ENCODE results near the gene ST6GAL1. TPM values are rescaled to one million over a fixed set of nuclear protein-coding genes. Genes with fewer than 3 reads are reported as not detected.

ST6GAL1 gene
- total and polyA plus RNA-seq, 2 of the 4 experiments (the other 2 are of a cell fraction), result 1.4 to 2.9 TPM

DNA sequence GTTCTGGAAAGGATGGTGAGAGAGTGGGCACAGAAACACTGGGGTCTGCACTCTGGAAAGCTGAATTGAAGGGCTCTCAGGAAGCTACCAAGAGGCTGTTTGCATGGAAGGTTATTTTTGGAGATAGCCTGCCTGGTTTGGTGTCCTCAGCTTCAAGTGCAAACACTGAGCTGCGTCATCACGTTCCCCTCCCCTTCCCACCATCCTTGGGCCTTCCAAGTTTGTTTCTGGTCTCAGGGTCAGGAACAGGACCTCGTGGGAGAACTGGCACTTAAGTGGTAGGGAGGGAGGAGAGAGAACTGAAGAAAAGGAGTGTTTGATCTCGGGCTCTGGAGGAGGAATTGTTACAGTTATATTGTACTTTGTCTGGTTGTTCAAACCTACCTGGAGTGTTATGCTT is 10.6 kb downstream of the ST6GAL1 start:
- no peak for TF ChIP-seq POLR2A (IDR thresholded peaks at IDR 0.05; ENCODE audit: low read depth, low read length)
- TF ChIP-seq FOS (IDR thresholded peaks at IDR 0.05; ENCODE audit: low read depth, low read length), result no peak
- TF ChIP-seq, protein P1, sequence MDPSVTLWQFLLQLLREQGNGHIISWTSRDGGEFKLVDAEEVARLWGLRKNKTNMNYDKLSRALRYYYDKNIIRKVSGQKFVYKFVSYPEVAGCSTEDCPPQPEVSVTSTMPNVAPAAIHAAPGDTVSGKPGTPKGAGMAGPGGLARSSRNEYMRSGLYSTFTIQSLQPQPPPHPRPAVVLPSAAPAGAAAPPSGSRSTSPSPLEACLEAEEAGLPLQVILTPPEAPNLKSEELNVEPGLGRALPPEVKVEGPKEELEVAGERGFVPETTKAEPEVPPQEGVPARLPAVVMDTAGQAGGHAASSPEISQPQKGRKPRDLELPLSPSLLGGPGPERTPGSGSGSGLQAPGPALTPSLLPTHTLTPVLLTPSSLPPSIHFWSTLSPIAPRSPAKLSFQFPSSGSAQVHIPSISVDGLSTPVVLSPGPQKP (IDR thresholded peaks at IDR 0.05; ENCODE audit: borderline replicate concordance, low read depth, low read length), result no peak
- TF ChIP-seq MAFK (IDR thresholded peaks at IDR 0.05; ENCODE audit: low read depth, low read length), result no peak
- TF ChIP-seq MAZ (IDR thresholded peaks at IDR 0.05; ENCODE audit: borderline replicate concordance, low read depth, low read length), result no peak
- TF ChIP-seq, protein P2, sequence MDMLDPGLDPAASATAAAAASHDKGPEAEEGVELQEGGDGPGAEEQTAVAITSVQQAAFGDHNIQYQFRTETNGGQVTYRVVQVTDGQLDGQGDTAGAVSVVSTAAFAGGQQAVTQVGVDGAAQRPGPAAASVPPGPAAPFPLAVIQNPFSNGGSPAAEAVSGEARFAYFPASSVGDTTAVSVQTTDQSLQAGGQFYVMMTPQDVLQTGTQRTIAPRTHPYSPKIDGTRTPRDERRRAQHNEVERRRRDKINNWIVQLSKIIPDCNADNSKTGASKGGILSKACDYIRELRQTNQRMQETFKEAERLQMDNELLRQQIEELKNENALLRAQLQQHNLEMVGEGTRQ (IDR thresholded peaks at IDR 0.05; ENCODE audit: low read depth, low read length), result no peak
- TF ChIP-seq RFX5 (IDR thresholded peaks at IDR 0.05; ENCODE audit: low read depth, low read length), result no peak
- TF ChIP-seq, protein P3, sequence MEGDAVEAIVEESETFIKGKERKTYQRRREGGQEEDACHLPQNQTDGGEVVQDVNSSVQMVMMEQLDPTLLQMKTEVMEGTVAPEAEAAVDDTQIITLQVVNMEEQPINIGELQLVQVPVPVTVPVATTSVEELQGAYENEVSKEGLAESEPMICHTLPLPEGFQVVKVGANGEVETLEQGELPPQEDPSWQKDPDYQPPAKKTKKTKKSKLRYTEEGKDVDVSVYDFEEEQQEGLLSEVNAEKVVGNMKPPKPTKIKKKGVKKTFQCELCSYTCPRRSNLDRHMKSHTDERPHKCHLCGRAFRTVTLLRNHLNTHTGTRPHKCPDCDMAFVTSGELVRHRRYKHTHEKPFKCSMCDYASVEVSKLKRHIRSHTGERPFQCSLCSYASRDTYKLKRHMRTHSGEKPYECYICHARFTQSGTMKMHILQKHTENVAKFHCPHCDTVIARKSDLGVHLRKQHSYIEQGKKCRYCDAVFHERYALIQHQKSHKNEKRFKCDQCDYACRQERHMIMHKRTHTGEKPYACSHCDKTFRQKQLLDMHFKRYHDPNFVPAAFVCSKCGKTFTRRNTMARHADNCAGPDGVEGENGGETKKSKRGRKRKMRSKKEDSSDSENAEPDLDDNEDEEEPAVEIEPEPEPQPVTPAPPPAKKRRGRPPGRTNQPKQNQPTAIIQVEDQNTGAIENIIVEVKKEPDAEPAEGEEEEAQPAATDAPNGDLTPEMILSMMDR (conservative IDR thresholded peaks at IDR 0.05; ENCODE audit: low read depth, low read length), result no peak
- no peak for TF ChIP-seq BHLHE40 (IDR thresholded peaks at IDR 0.05; ENCODE audit: low read depth, low read length)
- TF ChIP-seq RCOR1 (IDR thresholded peaks at IDR 0.05; ENCODE audit: insufficient replicate concordance, low read length), result no peak
- no peak for TF ChIP-seq NFE2L2 (IDR thresholded peaks at IDR 0.05; ENCODE audit: low read depth, low read length)
- TF ChIP-seq RAD21 (IDR thresholded peaks at IDR 0.05; ENCODE audit: low read length), result no peak
- H4K5ac ChIP-seq (ENCODE audit: low read depth, low read length), result no peak overlapping the region
- H3K4me1 ChIP-seq (ENCODE audit: control insufficient read depth, insufficient read depth, low read length), result peaks cover 2% of the 10 kb centered on the region; the same call in 1 of the 2 replicates
- no peak overlapping the region for H3K9ac ChIP-seq (ENCODE audit: low read depth, low read length)
- H2AFZ ChIP-seq (replicated peaks; ENCODE audit: low read length, poor library complexity), result peak overlapping the region; percentile 46
- H2BK5ac ChIP-seq (ENCODE audit: low read depth, low read length, poor library complexity, severe bottlenecking), result no peak overlapping the region
- POLR2A ChIA-PET (ENCODE audit: unreplicated experiment), result no interaction called here
- no peak overlapping the region for H3K27ac ChIP-seq (ENCODE audit: insufficient read depth, low read length)
- H3K36me3 ChIP-seq (ENCODE audit: control insufficient read depth, insufficient read depth, low read length), result no peaks in the 10 kb centered on the region
- H3K4ac ChIP-seq (ENCODE audit: low read depth, low read length), result no peak overlapping the region
- H3K56ac ChIP-seq (ENCODE audit: extremely low read depth, insufficient read depth, low read length), result no peak overlapping the region
- intact Hi-C loops (cut with micrococcal nuclease) (no loop called here), dilution Hi-C loops (cut with HindIII; ENCODE audit: low sequenced_read_pairs, unreplicated experiment) (no loop called here), in situ Hi-C loops (cut with MboI; ENCODE audit: low sequenced_read_pairs) (no loop called here)
- H3K9me3 ChIP-seq (ENCODE audit: control insufficient read depth, insufficient read depth, low read length), result no peaks in the 10 kb centered on the region
- H3K4me2 ChIP-seq (ENCODE audit: low read depth, low read length), result no peak overlapping the region
- H4K20me1 ChIP-seq (ENCODE audit: insufficient read depth, low read length), result no peaks in the 10 kb centered on the region
- no peak overlapping the region for H4K8ac ChIP-seq (ENCODE audit: low read depth in 2 of 2, low read length in 2 of 2)
- CTCF ChIA-PET, result interaction anchor here (1.7 kb wide), 1 partner anchor 10 kb away, joined by 4 read pairs; the partner anchor contains the start of gene ST6GAL1
- H2AK5ac ChIP-seq (ENCODE audit: low read depth, low read length), result no peak overlapping the region
- H3K18ac ChIP-seq (ENCODE audit: low read depth, low read length), result no peak overlapping the region
- no CpG with 5 or more reads among the region's 4 CpGs for WGBS, 2 experiments (ENCODE audit: extremely low coverage in 2 of 2, insufficient read length in 1 of 2)
- H3K79me1 ChIP-seq (ENCODE audit: low read depth in 1 of 2, low read length in 2 of 2), result no peaks in the 10 kb centered on the region
- peaks cover 1% of the 10 kb centered on the region; the same call in 1 of the 2 replicates for H3K27me3 ChIP-seq (ENCODE audit: control insufficient read depth, insufficient read depth, low read length)
- H2BK120ac ChIP-seq (ENCODE audit: low read depth, low read length), result no peak overlapping the region
- H2AK9ac ChIP-seq (replicated peaks; ENCODE audit: low read depth, low read length, poor library complexity), result no peak overlapping the region
- no peak overlapping the region for H3K23ac ChIP-seq (ENCODE audit: low read depth, low read length)
- no peak overlapping the region for H3K14ac ChIP-seq (replicated peaks; ENCODE audit: low read depth, low read length)
- H2BK15ac ChIP-seq (ENCODE audit: low read depth, low read length), result no peak overlapping the region
- ATAC-seq (ENCODE audit: low read depth) (0 out of 2 replicates have a peak, but pooled peaks have one; percentile 14), DNase-seq (peak; percentile 42)
- no TSS peak for BruUV-seq (replicated peaks)
- no peak overlapping the region for H4K91ac ChIP-seq (ENCODE audit: insufficient read depth, low read depth, low read length)
- H2BK20ac ChIP-seq (ENCODE audit: low read depth, low read length), result no peak overlapping the region
- H3K4me3 ChIP-seq (ENCODE audit: insufficient read depth, low read depth, low read length), result no peak overlapping the region
- no peaks in the 10 kb centered on the region for H3K9me1 ChIP-seq (ENCODE audit: insufficient read depth, low read length)
